ENCODE results near the gene GRK1.
"Not testable (repeated sequence)": the region's sequence is repeated elsewhere in the genome, so short reads cannot be mapped to it uniquely, and the experiment has no call there.

The GRK1 gene

DNA sequence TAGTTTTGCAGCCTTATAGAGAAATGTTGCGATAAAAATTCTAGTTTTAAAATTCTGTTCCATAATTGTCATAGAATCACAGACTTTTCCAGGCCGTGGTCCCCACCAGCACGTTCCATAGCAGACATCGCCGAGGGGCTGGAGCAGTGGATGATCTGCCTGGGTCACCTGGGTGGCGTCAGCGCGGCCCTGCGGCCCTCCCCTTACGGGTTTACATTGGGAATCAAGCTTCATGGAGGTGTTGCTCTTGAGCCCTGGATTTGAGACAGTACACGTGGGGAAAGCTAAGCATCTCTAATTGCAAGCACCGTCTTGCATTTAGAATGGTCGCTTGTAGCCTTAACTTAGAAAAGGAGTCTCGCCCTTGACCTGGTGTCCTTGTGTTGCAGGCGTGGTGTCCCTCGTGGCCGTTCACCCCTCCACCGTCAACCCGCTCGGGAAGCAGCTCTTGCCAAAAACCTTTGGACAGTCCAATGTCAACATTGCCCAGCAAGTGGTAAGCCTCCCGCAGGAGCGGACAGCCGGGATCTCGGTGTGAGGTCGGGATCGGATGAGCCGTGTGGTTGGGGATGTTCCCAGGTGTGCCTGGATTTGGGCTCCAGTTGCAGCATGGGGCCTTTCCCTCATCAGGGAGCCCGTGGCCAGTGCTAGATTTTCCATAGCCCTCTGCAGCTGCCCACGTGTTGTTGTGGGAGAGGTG lies 44.1 kb upstream of the GRK1 start:
- peaks cover 15% of the 10 kb centered on the region; the same call in 1 of the 2 replicates for H3K36me3 ChIP-seq (ENCODE audit: low read length)

GRCh38 chr13:113623491-113624234 lies 43.4 kb upstream of the GRK1 start:
- H3K4me2 ChIP-seq (ENCODE audit: low read depth, low read length, poor library complexity, severe bottlenecking), result no peak overlapping the region
- H3K9me3 ChIP-seq (ENCODE audit: insufficient read depth, low read length), result no peaks in the 10 kb centered on the region
- TF ChIP-seq EZH2phosphoT487 (conservative IDR thresholded peaks at IDR 0.05; ENCODE audit: low read length), result no peak
- TF ChIP-seq, protein P1, sequence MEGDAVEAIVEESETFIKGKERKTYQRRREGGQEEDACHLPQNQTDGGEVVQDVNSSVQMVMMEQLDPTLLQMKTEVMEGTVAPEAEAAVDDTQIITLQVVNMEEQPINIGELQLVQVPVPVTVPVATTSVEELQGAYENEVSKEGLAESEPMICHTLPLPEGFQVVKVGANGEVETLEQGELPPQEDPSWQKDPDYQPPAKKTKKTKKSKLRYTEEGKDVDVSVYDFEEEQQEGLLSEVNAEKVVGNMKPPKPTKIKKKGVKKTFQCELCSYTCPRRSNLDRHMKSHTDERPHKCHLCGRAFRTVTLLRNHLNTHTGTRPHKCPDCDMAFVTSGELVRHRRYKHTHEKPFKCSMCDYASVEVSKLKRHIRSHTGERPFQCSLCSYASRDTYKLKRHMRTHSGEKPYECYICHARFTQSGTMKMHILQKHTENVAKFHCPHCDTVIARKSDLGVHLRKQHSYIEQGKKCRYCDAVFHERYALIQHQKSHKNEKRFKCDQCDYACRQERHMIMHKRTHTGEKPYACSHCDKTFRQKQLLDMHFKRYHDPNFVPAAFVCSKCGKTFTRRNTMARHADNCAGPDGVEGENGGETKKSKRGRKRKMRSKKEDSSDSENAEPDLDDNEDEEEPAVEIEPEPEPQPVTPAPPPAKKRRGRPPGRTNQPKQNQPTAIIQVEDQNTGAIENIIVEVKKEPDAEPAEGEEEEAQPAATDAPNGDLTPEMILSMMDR (IDR thresholded peaks at IDR 0.05; ENCODE audit: insufficient read depth, low read length, poor library complexity, severe bottlenecking), result no peak
- H2AFZ ChIP-seq (ENCODE audit: low read depth, low read length, severe bottlenecking), result no peak overlapping the region
- peaks cover 81% of the 10 kb centered on the region for H3K79me2 ChIP-seq (ENCODE audit: insufficient read depth, low read length)
- no peak overlapping the region for H3K9ac ChIP-seq (ENCODE audit: low read length)
- peaks cover 8% of the 10 kb centered on the region for H4K20me1 ChIP-seq (ENCODE audit: low read depth, low read length)
- H3K27ac ChIP-seq (ENCODE audit: low read depth, low read length), result no peak overlapping the region
- no peaks in the 10 kb centered on the region for H3K27me3 ChIP-seq (ENCODE audit: low read length)
- peaks cover 15% of the 10 kb centered on the region; the same call in 1 of the 2 replicates for H3K36me3 ChIP-seq (ENCODE audit: low read length)
- H3K4me3 ChIP-seq (ENCODE audit: insufficient read depth, low read length, poor library complexity, severe bottlenecking), result no peak overlapping the region
- H3K9me2 ChIP-seq (replicated peaks; ENCODE audit: insufficient read depth, low read length), result no peaks in the 10 kb centered on the region
- no peaks in the 10 kb centered on the region for H3F3A ChIP-seq (ENCODE audit: insufficient read depth)

More for the DNA sequence above, 44.1 kb upstream of the GRK1 start:
- no peak overlapping the region for H2AFZ ChIP-seq (ENCODE audit: low read depth, low read length, severe bottlenecking)
- no peak overlapping the region for H3K9ac ChIP-seq (ENCODE audit: low read length)
- TF ChIP-seq, protein P1 (IDR thresholded peaks at IDR 0.05; ENCODE audit: insufficient read depth, low read length, poor library complexity, severe bottlenecking), result no peak
- no peak for TF ChIP-seq EZH2phosphoT487 (conservative IDR thresholded peaks at IDR 0.05; ENCODE audit: low read length)
- H3K27me3 ChIP-seq (ENCODE audit: low read length), result no peaks in the 10 kb centered on the region
- H3K9me3 ChIP-seq (ENCODE audit: insufficient read depth, low read length), result no peaks in the 10 kb centered on the region
- H3K9me2 ChIP-seq (replicated peaks; ENCODE audit: insufficient read depth, low read length), result no peaks in the 10 kb centered on the region
- H3F3A ChIP-seq (ENCODE audit: insufficient read depth), result no peaks in the 10 kb centered on the region
- no peak overlapping the region for H3K27ac ChIP-seq (ENCODE audit: low read depth, low read length)
- H3K4me3 ChIP-seq (ENCODE audit: insufficient read depth, low read length, poor library complexity, severe bottlenecking), result no peak overlapping the region
- no peak overlapping the region for H3K4me2 ChIP-seq (ENCODE audit: low read depth, low read length, poor library complexity, severe bottlenecking)
- H3K79me2 ChIP-seq (ENCODE audit: insufficient read depth, low read length), result peaks cover 81% of the 10 kb centered on the region
- H4K20me1 ChIP-seq (ENCODE audit: low read depth, low read length), result peaks cover 9% of the 10 kb centered on the region

- no peak overlapping the region for H3K4me2 ChIP-seq (ENCODE audit: low read depth, low read length, poor library complexity, severe bottlenecking)
- H3K27me3 ChIP-seq (ENCODE audit: low read length), result no peaks in the 10 kb centered on the region
- H3K9me2 ChIP-seq (replicated peaks; ENCODE audit: insufficient read depth, low read length), result no peaks in the 10 kb centered on the region
- peaks cover 8% of the 10 kb centered on the region for H4K20me1 ChIP-seq (ENCODE audit: low read depth, low read length)
- TF ChIP-seq, protein P1 (IDR thresholded peaks at IDR 0.05; ENCODE audit: insufficient read depth, low read length, poor library complexity, severe bottlenecking), result no peak
- TF ChIP-seq EZH2phosphoT487 (conservative IDR thresholded peaks at IDR 0.05; ENCODE audit: low read length), result no peak
- H3K27ac ChIP-seq (ENCODE audit: low read depth, low read length), result no peak overlapping the region
- no peaks in the 10 kb centered on the region for H3F3A ChIP-seq (ENCODE audit: insufficient read depth)
- H3K79me2 ChIP-seq (ENCODE audit: insufficient read depth, low read length), result peaks cover 81% of the 10 kb centered on the region
- no peak overlapping the region for H2AFZ ChIP-seq (ENCODE audit: low read depth, low read length, severe bottlenecking)
- no peak overlapping the region for H3K4me3 ChIP-seq (ENCODE audit: insufficient read depth, low read length, poor library complexity, severe bottlenecking)
- H3K36me3 ChIP-seq (ENCODE audit: low read length), result peaks cover 15% of the 10 kb centered on the region; the same call in 1 of the 2 replicates
- no peaks in the 10 kb centered on the region for H3K9me3 ChIP-seq (ENCODE audit: insufficient read depth, low read length)
- H3K9ac ChIP-seq (ENCODE audit: low read length), result no peak overlapping the region
These were observed 42.8 kb upstream of the GRK1 start for GRCh38 chr13:113624235-113624587.

DNA sequence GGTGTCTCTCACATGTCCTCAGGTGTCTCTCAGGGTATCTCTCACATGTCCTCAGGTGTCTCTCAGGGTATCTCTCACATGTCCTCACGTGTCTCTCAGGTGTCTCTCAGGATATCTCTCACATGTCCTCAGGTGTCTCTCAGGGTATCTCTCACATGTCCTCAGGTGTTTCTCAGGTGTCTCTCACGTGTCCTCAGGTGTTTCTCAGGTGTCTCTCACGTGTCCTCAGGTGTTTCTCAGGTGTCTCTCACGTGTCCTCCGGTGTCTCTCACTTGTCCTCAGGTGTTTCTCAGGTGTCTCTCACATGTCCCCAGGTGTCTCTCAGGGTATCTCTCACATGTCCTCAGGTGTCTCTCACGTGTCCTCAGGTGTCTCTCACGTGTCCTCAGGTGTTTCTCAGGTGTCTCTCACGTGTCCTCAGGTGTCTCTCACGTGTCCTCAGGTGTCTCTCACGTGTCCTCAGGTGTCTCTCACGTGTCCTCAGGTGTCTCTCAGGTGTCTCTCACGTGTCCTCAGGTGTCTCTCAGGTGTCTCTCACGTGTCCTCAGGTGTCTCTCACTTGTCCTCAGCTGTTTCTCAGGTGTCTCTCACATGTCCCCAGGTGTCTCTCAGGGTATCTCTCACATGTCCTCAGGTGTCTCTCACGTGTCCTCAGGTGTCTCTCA lies 42.2 kb upstream of the GRK1 start:
- not testable (repeated sequence) for H3K9ac ChIP-seq (ENCODE audit: low read length); H3K4me2 ChIP-seq (ENCODE audit: low read depth, low read length, poor library complexity, severe bottlenecking); H4K20me1 ChIP-seq (ENCODE audit: low read depth, low read length); H3F3A ChIP-seq (ENCODE audit: insufficient read depth); H2AFZ ChIP-seq (ENCODE audit: low read depth, low read length, severe bottlenecking); H3K27ac ChIP-seq (ENCODE audit: low read depth, low read length); H3K4me3 ChIP-seq (ENCODE audit: insufficient read depth, low read length, poor library complexity, severe bottlenecking); H3K27me3 ChIP-seq (ENCODE audit: low read length); H3K9me3 ChIP-seq (ENCODE audit: insufficient read depth, low read length); H3K9me2 ChIP-seq (replicated peaks; ENCODE audit: insufficient read depth, low read length)
- H3K36me3 ChIP-seq (ENCODE audit: low read length), result peaks cover 15% of the 10 kb centered on the region; the same call in 1 of the 2 replicates
- H3K79me2 ChIP-seq (ENCODE audit: insufficient read depth, low read length), result peaks cover 82% of the 10 kb centered on the region

All from SU-DHL-6 (cell line).